Erythroblast (primary cell): Measurements from ENCODE around the gene PRICKLE1.

ENCODE experiments used
- DNase-seq, 2 experiments: peaks; one replicate each; lab custom pipeline; 2025; lab: John Stamatoyannopoulos, UW
- GATA1 ChIP-seq: IDR thresholded peaks from 2 replicates; pipeline ENCODE4 v1.6.1; 2011; ENCODE audit warnings: low read depth, mild to moderate bottlenecking, control low read depth, low read length, moderate library complexity
- POLR2A ChIP-seq: IDR thresholded peaks from 2 replicates; pipeline ENCODE4 v1.6.1; 2011; ENCODE audit warnings: mild to moderate bottlenecking, low read length

The PRICKLE1 gene

GRCh38 chr12:42462486-42462885 lies 127.1 kb downstream of the PRICKLE1 start:
- TF ChIP-seq GATA1 (no peak), POLR2A (no peak)
- DNase-seq = no peak

- no peak for DNase-seq
- TF ChIP-seq POLR2A (no peak), GATA1 (no peak)
Measured at GRCh38 chr12:42459336-42459847, 130.2 kb downstream of the PRICKLE1 start.

- no peak for DNase-seq
- TF ChIP-seq POLR2A (no peak), GATA1 (no peak)
Measured at GRCh38 chr12:42458575-42458974, 131.0 kb downstream of the PRICKLE1 start.

GRCh38 chr12:42450248-42450647 lies 139.3 kb downstream of the PRICKLE1 start:
- DNase-seq = no peak
- TF ChIP-seq POLR2A = no peak
- no peak for TF ChIP-seq GATA1

GRCh38 chr12:42448841-42449240 lies 140.7 kb downstream of the PRICKLE1 start:
- no peak for TF ChIP-seq POLR2A
- no peak for TF ChIP-seq GATA1
- DNase-seq = no peak

GRCh38 chr12:42447371-42447786 lies 142.2 kb downstream of the PRICKLE1 start:
- DNase-seq = no peak
- TF ChIP-seq GATA1 (no peak), POLR2A (no peak)

GRCh38 chr12:42446761-42447160 lies 142.8 kb downstream of the PRICKLE1 start:
- TF ChIP-seq POLR2A (no peak), GATA1 (no peak)
- DNase-seq = no peak

GRCh38 chr12:42445891-42446290 lies 143.7 kb downstream of the PRICKLE1 start:
- no peak for DNase-seq
- no peak for TF ChIP-seq POLR2A
- no peak for TF ChIP-seq GATA1

GRCh38 chr12:42444192-42444943 lies 145.2 kb downstream of the PRICKLE1 start:
- TF ChIP-seq GATA1 (no peak), POLR2A (no peak)
- DNase-seq = no peak

- TF ChIP-seq GATA1 (no peak), POLR2A (no peak)
- DNase-seq = no peak
Measured at GRCh38 chr12:42442888-42443287, 146.7 kb downstream of the PRICKLE1 start.

GRCh38 chr12:42442311-42442759 lies 147.2 kb downstream of the PRICKLE1 start:
- no peak for DNase-seq
- TF ChIP-seq GATA1 (no peak), POLR2A (no peak)

GRCh38 chr12:42440608-42441007 lies 148.9 kb downstream of the PRICKLE1 start:
- DNase-seq = no peak
- TF ChIP-seq GATA1 = no peak
- TF ChIP-seq POLR2A = no peak

- DNase-seq = no peak
- no peak for TF ChIP-seq GATA1
- no peak for TF ChIP-seq POLR2A
Measured at GRCh38 chr12:42432517-42433140, 156.9 kb downstream of the PRICKLE1 start.

GRCh38 chr12:42428850-42429249 lies 160.7 kb downstream of the PRICKLE1 start:
- DNase-seq = no peak
- no peak for TF ChIP-seq GATA1
- no peak for TF ChIP-seq POLR2A
